GM19395 (cell line): ENCODE results near the gene CHMP3.
"Not testable (repeated sequence)": the region's sequence is repeated elsewhere in the genome, so short reads cannot be mapped to it uniquely, and the experiment has no call there.

Source experiments
- ATAC-seq: cut with Tn5 transposase; IDR thresholded peaks from one replicate; pipeline ENCODE4 v1.9.1; 2021; ENCODE audit warnings: mild to moderate bottlenecking, moderate library complexity; ENCODE audit not compliant: unreplicated experiment

The CHMP3 gene

GRCh38 chr2:86549963-86550725 is 13.1 kb downstream of the CHMP3 start:
- ATAC-seq: not testable (repeated sequence)

GRCh38 chr2:86549440-86549839 is 13.8 kb downstream of the CHMP3 start:
- not testable (repeated sequence) for ATAC-seq

- not testable (repeated sequence) for ATAC-seq
Measured at GRCh38 chr2:86548913-86549396, 14.3 kb downstream of the CHMP3 start.

- ATAC-seq: not testable (repeated sequence)
Measured at GRCh38 chr2:86548165-86548912, 14.9 kb downstream of the CHMP3 start.

GRCh38 chr2:86545296-86545924 is 17.8 kb downstream of the CHMP3 start:
- ATAC-seq: not testable (repeated sequence)

- not testable (repeated sequence) for ATAC-seq
Measured at GRCh38 chr2:86544278-86545099, 18.8 kb downstream of the CHMP3 start.

GRCh38 chr2:86543793-86544192 is 19.4 kb downstream of the CHMP3 start:
- ATAC-seq: no peak

GRCh38 chr2:86543335-86543734 is 19.9 kb downstream of the CHMP3 start:
- no peak for ATAC-seq

GRCh38 chr2:86542814-86543213 is 20.4 kb downstream of the CHMP3 start:
- no peak for ATAC-seq

- no peak for ATAC-seq
Measured at GRCh38 chr2:86541334-86541733, 21.9 kb downstream of the CHMP3 start.

GRCh38 chr2:86533589-86533988 is 29.7 kb downstream of the CHMP3 start:
- ATAC-seq: no peak

GRCh38 chr2:86525421-86526340 is 37.6 kb downstream of the CHMP3 start:
- ATAC-seq: no peak

GRCh38 chr2:86523491-86523890 is 39.8 kb downstream of the CHMP3 start:
- no peak for ATAC-seq

GRCh38 chr2:86522711-86523110 is 40.5 kb downstream of the CHMP3 start:
- no peak for ATAC-seq

GRCh38 chr2:86521922-86522321 is 41.3 kb downstream of the CHMP3 start:
- no peak for ATAC-seq

GRCh38 chr2:86520153-86520552 is 43.1 kb downstream of the CHMP3 start:
- ATAC-seq: no peak

- ATAC-seq: no peak
Measured at GRCh38 chr2:86519349-86519748, 43.9 kb downstream of the CHMP3 start.

GRCh38 chr2:86518481-86518880 is 44.8 kb downstream of the CHMP3 start:
- ATAC-seq: no peak

- no peak for ATAC-seq
Measured at GRCh38 chr2:86513948-86514660, 49.1 kb downstream of the CHMP3 start.
